HG02938 (cell line): ENCODE results near the gene PROX2.

Experiments used
- ATAC-seq: cut with Tn5 transposase; IDR thresholded peaks from one replicate; pipeline ENCODE4 v1.9.1; 2021; ENCODE audit warnings: mild to moderate bottlenecking, moderate library complexity; ENCODE audit not compliant: unreplicated experiment

Gene PROX2

DNA sequence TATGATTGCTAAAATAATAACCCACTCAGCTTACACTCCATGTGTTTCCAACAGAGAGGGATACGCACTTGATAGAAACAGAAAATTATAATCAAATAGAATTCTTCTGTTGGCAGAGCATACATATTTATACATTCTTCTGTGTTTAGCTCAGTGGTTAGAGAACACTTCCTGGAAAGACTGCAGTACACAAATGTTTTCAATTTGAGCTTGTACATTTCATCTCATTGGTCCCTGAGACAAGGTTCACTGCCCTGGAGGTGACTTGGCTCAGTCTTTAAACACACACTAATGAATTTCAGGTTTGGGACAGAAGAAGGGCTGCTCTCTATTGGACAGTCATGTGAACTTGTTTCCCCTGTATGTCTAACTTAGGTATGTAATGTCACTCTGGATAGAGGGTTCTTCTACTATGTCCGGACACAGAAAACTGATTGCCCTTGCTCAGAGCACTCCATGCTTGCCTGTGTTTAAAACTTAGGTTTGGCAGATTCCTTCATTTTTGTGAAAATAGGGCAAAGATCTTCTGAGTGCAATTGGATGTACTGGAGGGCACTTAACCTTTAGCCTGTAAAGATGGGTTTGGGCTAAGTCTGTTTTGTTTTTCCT lies 22.9 kb downstream of the PROX2 start:
- ATAC-seq = no peak

DNA sequence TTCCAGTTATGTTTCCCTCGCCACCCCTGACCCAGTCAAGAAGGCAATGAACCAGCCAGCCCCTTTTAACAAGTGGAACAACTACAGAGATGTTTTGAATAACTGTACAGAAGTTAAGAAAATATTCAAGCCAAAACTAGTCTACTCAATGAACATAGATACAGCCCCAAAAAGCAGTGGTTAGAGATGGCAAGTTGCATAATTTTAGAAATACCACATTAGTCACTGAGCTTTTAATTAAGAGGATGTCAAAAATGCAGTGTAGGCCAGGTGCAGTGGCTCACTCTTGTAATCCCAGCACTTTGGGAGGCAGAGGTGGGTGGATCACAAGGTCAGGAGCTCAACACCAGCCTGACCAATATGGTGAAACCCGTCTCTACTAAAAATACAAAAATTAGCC lies 27.2 kb downstream of the PROX2 start:
- ATAC-seq = no peak

DNA sequence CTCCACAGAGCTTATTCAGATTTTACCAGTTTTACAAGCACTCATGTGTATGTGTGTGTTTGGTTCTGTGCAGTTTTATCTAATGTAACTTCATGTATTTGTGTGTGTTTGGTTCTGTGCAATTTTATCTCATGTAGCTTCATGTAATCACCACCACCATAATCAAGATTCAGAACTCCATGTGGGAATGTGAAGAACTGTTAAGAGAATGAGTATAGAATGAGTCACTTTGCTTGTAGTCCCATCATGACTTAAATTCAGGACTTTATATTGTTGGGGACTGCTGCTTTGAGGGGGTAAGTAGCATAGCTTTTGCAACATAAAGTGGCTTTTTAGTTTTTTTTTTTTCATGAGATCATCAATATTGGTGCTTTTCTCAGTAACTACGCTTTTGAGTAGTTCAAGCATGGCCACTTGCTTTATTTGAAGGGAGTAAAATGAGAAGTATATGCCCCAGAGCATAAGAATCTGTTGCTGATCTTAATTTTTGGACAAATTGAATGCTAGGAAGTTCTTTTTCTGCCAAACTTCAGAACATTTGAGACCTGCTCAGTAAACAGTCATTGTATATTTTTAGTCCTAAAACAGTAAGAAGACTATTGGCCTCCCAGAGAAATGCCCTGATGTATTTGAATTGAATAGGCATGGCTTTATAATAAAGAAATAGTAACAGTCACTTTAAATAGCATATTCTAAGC lies 28.8 kb downstream of the PROX2 start:
- no peak for ATAC-seq

DNA sequence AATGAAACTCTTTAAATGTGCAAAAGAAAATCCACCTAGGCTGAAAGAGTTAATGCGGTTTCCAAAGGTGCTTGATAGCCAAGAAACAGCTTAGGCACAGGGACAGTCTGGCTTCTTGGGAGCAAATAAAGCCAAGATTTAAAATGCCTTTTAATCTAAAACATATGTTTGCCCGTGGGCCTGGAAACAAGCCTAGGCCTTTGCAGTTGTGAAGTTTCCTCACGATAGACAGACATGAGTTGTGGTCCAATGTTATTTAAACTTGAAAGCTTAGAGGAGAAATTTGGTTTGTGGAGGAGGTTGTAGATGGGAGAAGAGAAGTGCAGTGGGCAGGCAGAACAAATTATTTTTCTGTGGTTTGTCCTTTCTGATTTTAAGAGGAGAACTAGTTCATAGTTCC lies 29.8 kb downstream of the PROX2 start:
- ATAC-seq = no peak

DNA sequence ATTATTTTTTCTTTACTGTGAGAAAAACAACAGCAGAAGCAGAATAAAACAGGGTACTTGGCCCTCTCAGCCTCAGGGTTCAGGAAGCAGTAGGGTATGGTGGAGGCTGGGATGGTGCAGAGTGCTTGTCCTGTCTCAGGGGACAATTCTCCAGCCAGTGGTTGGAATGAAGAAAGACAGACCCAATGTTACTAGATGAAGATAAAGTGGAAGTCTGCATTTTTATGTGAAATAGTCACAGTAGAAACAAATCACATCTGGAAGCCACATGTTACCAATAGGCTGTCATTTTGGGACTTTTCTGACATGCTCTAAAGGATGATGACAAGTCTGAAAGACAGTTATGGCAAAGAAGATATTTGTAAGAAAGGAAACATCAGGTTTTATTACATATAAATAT lies 32.3 kb downstream of the PROX2 start:
- ATAC-seq = no peak

DNA sequence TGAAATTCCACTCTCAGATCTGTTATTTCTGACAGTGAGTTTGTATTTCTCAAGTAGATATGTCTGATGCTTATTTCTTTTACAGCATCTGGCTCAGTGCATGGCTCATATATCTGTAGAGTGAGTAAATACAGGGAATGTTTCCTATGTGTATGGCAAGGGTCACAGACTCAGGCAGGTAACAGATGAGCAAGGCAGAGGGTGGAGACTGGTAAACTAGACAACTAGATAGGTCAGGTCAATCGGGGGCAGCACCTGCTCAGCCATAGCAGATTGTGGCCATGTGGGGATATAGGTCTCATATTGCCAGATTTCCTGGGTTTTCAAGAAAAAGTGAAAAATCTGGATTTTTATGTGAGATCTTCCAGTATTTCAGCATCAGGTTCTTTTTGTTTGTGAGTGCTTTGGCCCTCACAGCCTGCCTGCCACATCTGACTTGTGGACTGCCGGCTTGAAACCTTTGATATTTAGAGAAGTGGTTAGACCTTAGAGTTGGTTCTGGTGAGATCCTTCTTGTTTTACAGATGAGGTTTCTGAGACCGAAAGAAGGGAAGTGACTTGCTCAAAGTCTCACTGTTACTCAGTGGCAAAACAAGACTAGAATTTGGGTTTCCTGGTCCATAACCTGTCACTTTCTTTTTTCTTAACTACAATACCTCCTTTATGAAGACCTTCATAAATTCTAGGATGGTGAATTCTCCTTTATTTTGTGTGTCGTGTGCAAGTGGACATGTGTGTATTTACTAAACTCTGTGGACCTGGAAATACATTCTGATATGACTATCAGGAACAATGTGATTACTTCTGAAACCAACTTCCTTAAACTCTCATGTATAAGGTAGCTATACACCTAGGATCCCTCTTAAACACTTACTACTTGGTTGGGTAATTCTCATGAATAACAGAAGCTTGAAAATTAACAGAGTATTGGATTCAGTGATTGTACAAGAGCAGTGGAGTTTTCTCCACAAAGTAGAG lies 34.4 kb downstream of the PROX2 start:
- ATAC-seq = peak; percentile 84

DNA sequence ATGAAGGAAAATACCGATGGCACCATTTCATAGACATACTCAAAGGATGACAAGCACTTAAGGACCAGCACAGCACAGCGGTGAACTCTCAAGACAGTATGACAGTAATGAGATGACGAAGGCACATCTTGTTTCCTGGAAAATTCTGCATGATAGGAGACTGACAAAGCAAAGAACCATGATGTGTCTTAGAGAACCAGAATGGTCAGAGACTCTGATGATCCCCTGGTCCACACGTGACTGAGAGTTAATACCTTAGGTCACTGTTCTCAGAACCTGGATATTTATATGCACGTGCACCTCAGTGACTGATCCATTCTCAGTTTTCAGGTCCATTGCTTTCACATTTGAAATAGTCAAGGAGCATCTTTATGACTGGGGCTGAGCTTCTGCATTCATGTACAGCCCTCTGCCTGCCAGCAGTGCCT lies 35.3 kb downstream of the PROX2 start:
- ATAC-seq = no peak

DNA sequence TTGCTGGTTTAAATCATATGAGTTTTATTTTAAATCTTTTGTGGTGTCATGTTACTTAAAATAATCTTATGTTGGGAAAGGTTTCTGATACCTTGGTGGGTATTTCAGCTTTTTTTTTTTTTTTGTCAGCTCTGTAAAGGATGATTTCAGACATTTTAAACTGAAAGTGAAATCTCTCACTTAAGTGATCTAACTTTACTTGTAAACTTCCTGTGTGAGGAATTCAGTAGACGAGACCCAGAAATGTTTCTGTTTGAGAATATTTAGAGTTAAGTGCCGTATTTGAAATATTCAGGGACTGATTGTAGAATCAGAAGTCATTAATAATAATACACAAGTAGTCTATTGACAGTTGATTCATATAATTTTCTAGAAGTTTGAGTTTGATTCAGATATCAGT lies 37.8 kb downstream of the PROX2 start:
- no peak for ATAC-seq

DNA sequence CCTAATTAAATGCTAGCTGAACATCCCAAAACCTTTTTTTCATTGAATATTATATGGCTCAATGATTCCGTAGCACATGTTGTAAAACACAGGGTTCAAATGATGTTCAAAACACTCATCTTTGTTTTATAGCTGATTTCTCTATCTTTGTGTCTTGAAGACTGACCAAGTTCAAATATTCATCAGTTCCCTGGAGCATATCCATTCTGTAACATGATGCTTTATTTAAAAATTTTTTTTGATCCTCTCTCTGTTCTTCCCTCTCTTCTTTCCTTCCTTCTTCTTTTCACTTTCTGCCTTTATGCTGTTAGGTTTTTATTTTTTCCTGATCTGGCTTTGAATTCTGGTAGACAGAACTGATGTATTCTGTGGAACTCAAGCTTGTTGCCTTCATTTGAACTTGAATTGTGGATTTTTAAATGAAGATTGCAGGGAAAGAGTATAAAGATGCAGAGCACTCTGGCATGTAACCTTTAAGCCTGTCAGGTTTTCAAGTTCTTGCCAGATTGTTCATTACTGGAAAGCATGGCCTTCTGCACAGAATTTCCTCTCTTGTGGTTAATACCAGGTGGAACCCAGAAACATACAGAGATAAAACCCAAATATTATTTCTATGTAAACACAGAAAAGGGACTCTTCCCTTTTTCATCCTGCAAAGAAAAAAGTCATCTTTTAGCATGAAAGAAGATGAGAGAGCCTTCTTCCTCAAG lies 39.5 kb downstream of the PROX2 start:
- no peak for ATAC-seq

DNA sequence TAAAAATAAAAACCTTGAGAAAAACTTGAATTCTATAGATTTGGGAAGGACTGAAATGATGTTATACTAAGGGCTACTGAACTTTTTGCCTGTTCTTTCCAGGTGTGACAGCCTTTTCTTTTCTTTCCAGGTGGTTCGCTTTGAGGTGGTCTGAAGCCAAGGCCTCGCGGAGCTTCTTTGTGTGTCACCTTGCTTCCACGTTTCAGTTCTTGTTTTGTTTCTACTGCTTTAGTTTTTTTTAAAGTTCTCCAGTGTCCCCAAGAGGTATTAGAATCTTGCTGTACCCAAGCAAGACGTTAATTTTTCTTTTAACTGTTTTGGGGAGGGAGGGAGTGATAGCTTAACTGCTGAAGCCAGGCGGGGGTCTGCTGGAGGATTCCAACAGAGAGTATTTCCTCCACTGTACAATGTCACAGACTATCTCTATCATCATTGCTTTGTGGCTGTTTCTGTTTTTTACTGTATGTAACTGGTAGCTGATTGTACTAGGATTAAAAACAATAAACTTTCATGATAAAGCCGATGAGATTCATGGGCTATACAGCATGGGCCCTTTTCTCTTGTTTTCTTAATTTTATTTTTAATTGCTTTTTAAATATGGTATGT lies 40.2 kb downstream of the PROX2 start:
- no peak for ATAC-seq

DNA sequence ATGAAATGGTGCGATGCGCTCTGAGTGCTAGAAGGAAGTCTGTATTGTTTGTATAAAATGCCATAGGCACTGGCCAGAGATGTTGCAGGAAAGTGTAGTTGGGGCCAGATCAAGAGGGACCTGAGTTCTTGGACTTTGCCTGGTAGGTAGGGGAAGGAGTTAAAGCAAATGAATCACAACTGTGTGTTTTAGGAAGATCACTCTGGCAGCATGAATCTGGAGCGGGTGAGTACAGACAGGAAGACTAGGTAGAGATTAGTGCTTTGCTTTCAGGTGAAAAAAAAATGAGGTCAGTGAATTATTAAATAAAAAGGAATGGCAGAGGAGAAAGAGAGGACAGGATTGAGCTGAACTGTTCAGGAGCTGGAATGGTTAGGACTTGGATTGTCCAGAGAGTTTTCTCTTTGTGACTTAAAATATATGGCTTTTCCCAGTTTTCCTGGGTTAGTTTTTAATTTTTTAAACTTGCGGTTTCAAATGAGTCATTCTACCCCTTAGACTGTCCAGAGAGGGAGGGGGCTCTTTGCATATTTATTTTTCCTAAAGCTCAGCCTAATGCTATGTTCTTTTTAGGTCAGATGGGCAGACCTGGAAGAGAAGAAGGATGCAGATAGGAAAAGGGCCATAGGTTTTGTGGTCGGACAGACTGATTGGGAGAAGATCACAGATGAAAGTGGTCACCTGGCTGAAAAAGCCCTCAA lies 41.1 kb downstream of the PROX2 start:
- ATAC-seq = no peak

DNA sequence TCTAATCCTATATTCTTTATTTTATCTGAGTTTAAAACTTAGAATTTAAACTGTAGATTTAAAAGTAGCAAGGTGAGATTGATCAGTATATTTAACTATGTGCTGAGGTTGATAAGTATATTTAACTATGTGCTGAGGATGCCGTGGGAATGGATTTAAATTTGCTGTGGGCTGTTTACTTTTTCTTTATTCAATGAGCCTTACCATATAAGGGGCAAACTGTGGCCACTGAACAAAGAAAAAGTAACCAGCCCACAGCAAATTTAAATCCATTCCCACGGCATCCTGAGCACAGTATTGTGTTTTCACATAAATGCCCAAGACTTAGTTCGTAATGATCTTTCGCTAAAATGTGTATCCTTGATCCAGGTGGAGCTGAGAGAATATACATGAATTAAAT lies 43.1 kb downstream of the PROX2 start:
- ATAC-seq = no peak

DNA sequence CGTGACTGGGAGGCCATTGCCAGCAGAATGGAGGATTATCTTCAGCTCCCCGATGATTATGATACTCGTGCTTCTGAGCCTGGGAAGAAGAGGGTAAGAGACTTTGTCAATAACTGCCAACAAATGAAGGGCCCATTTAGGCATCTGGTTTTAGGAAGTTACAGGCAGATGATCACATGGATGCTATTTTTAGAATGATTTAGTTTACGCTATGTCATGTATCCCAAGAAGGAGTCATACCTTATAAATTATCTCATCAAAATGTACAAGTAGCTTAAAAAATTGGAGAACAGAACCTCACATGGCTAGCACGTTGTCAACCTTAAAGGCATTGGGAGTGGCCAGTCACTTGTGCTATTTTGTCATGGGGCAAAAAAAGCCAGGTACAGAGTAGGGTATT lies 46.7 kb downstream of the PROX2 start:
- no peak for ATAC-seq

DNA sequence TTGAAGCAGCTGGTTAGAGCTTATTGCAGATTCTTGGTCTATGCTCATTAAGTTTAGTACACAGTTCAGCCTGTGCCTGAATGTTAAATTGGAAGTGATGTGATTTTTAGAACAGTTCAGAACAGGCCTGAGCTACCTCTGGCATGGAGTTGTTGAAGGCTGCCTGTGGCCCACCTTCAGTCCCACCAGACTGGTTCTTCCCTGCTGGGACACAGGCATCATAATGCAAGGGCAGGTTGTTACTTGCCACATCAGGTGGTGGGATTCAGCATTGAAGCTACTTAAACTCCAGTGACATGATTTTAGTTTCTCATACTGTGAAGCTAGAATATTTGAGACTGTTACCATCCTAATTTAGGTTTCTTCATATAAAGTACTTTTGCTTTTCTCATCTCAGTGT lies 49.4 kb downstream of the PROX2 start:
- ATAC-seq = no peak
